ENCODE data around the gene DTX4.

The DTX4 gene

GRCh38 chr11:59192446-59193020 lies 20.6 kb downstream of the DTX4 start:
- H3K36me3 Mint-ChIP-seq (ENCODE audit: low read depth), result no peaks in the 10 kb centered on the region
- H3K4me1 Mint-ChIP-seq (ENCODE audit: low read depth), result no peaks in the 10 kb centered on the region
- H3K27ac Mint-ChIP-seq, result no peak overlapping the region
- peaks cover 5% of the 10 kb centered on the region for H3K27me3 Mint-ChIP-seq
- H3K9me3 Mint-ChIP-seq, result peaks cover 2% of the 10 kb centered on the region
- no peak for DNase-seq
- H3K4me3 Mint-ChIP-seq, result no peak overlapping the region

- peaks cover 2% of the 10 kb centered on the region for H3K9me3 Mint-ChIP-seq
- H3K4me3 Mint-ChIP-seq, result no peak overlapping the region
- H3K27me3 Mint-ChIP-seq, result peaks cover 15% of the 10 kb centered on the region
- DNase-seq, result no peak
- H3K4me1 Mint-ChIP-seq (ENCODE audit: low read depth), result no peaks in the 10 kb centered on the region
- no peak overlapping the region for H3K27ac Mint-ChIP-seq
- no peaks in the 10 kb centered on the region for H3K36me3 Mint-ChIP-seq (ENCODE audit: low read depth)
Observed at GRCh38 chr11:59193587-59194130, 21.7 kb downstream of the DTX4 start.

GRCh38 chr11:59195586-59195985 lies 23.7 kb downstream of the DTX4 start:
- Mint-ChIP-seq H3K9me3 (peaks cover 5% of the 10 kb centered on the region), H3K4me1 (ENCODE audit: low read depth) (peaks cover 14% of the 10 kb centered on the region), H3K27me3 (peaks cover 15% of the 10 kb centered on the region), H3K27ac (no peak overlapping the region), H3K4me3 (no peak overlapping the region), H3K36me3 (ENCODE audit: low read depth) (no peaks in the 10 kb centered on the region)
- no peak for DNase-seq

GRCh38 chr11:59196777-59197176 lies 24.8 kb downstream of the DTX4 start:
- Mint-ChIP-seq H3K9me3 (peaks cover 5% of the 10 kb centered on the region), H3K4me3 (no peak overlapping the region), H3K36me3 (ENCODE audit: low read depth) (no peaks in the 10 kb centered on the region), H3K4me1 (ENCODE audit: low read depth) (peaks cover 17% of the 10 kb centered on the region), H3K27ac (no peak overlapping the region), H3K27me3 (peaks cover 17% of the 10 kb centered on the region)
- no peak for DNase-seq

GRCh38 chr11:59197991-59198390 lies 26.1 kb downstream of the DTX4 start:
- Mint-ChIP-seq H3K4me1 (ENCODE audit: low read depth) (peaks cover 17% of the 10 kb centered on the region), H3K36me3 (ENCODE audit: low read depth) (no peaks in the 10 kb centered on the region), H3K9me3 (peaks cover 5% of the 10 kb centered on the region), H3K27me3 (peaks cover 22% of the 10 kb centered on the region), H3K4me3 (no peak overlapping the region), H3K27ac (no peak overlapping the region)
- DNase-seq, result no peak

GRCh38 chr11:59198726-59199125 lies 26.8 kb downstream of the DTX4 start:
- H3K4me3 Mint-ChIP-seq, result no peak overlapping the region
- DNase-seq, result no peak
- H3K27ac Mint-ChIP-seq, result no peak overlapping the region
- H3K4me1 Mint-ChIP-seq (ENCODE audit: low read depth), result peaks cover 17% of the 10 kb centered on the region
- peaks cover 22% of the 10 kb centered on the region for H3K27me3 Mint-ChIP-seq
- no peaks in the 10 kb centered on the region for H3K36me3 Mint-ChIP-seq (ENCODE audit: low read depth)
- H3K9me3 Mint-ChIP-seq, result peaks cover 5% of the 10 kb centered on the region

GRCh38 chr11:59199546-59200422 lies 27.9 kb downstream of the DTX4 start:
- H3K4me1 Mint-ChIP-seq (ENCODE audit: low read depth), result peaks cover 17% of the 10 kb centered on the region
- peaks cover 5% of the 10 kb centered on the region for H3K9me3 Mint-ChIP-seq
- no peaks in the 10 kb centered on the region for H3K36me3 Mint-ChIP-seq (ENCODE audit: low read depth)
- peaks cover 24% of the 10 kb centered on the region for H3K27me3 Mint-ChIP-seq
- H3K4me3 Mint-ChIP-seq, result no peak overlapping the region
- peak; percentile 47 for DNase-seq
- peak overlapping the region; percentile 70 for H3K27ac Mint-ChIP-seq

- Mint-ChIP-seq H3K27me3 (peaks cover 26% of the 10 kb centered on the region), H3K27ac (no peak overlapping the region), H3K4me1 (ENCODE audit: low read depth) (peaks cover 17% of the 10 kb centered on the region), H3K36me3 (ENCODE audit: low read depth) (no peaks in the 10 kb centered on the region), H3K4me3 (no peak overlapping the region), H3K9me3 (peaks cover 5% of the 10 kb centered on the region)
- DNase-seq, result no peak
Observed at GRCh38 chr11:59200423-59200746, 28.5 kb downstream of the DTX4 start.

- Mint-ChIP-seq H3K9me3 (peaks cover 5% of the 10 kb centered on the region), H3K36me3 (ENCODE audit: low read depth) (no peaks in the 10 kb centered on the region), H3K27me3 (peaks cover 34% of the 10 kb centered on the region), H3K27ac (no peak overlapping the region), H3K4me3 (no peak overlapping the region), H3K4me1 (ENCODE audit: low read depth) (peaks cover 22% of the 10 kb centered on the region)
- DNase-seq, result no peak
Observed at GRCh38 chr11:59201353-59201752, 29.4 kb downstream of the DTX4 start.

- Mint-ChIP-seq H3K9me3 (peaks cover 3% of the 10 kb centered on the region), H3K4me3 (no peak overlapping the region), H3K27me3 (peaks cover 33% of the 10 kb centered on the region), H3K4me1 (ENCODE audit: low read depth) (peaks cover 47% of the 10 kb centered on the region), H3K36me3 (ENCODE audit: low read depth) (no peaks in the 10 kb centered on the region), H3K27ac (no peak overlapping the region)
- no peak for DNase-seq
Observed at GRCh38 chr11:59204746-59205145, 32.8 kb downstream of the DTX4 start.

- no peaks in the 10 kb centered on the region for H3K9me3 Mint-ChIP-seq
- H3K27ac Mint-ChIP-seq, result no peak overlapping the region
- H3K27me3 Mint-ChIP-seq, result peaks cover 41% of the 10 kb centered on the region
- H3K36me3 Mint-ChIP-seq (ENCODE audit: low read depth), result no peaks in the 10 kb centered on the region
- H3K4me1 Mint-ChIP-seq (ENCODE audit: low read depth), result peaks cover 39% of the 10 kb centered on the region
- H3K4me3 Mint-ChIP-seq, result no peak overlapping the region
- no peak for DNase-seq
Observed at GRCh38 chr11:59205648-59206047, 33.7 kb downstream of the DTX4 start.

GRCh38 chr11:59206635-59207034 lies 34.7 kb downstream of the DTX4 start:
- no peak overlapping the region for H3K4me3 Mint-ChIP-seq
- no peaks in the 10 kb centered on the region for H3K36me3 Mint-ChIP-seq (ENCODE audit: low read depth)
- H3K27ac Mint-ChIP-seq, result no peak overlapping the region
- DNase-seq, result no peak
- no peaks in the 10 kb centered on the region for H3K9me3 Mint-ChIP-seq
- peaks cover 36% of the 10 kb centered on the region for H3K4me1 Mint-ChIP-seq (ENCODE audit: low read depth)
- H3K27me3 Mint-ChIP-seq, result peaks cover 51% of the 10 kb centered on the region

GRCh38 chr11:59207988-59208451 lies 36.1 kb downstream of the DTX4 start:
- Mint-ChIP-seq H3K4me3 (peak overlapping the region; percentile 49), H3K4me1 (ENCODE audit: low read depth) (peaks cover 36% of the 10 kb centered on the region), H3K36me3 (ENCODE audit: low read depth) (no peaks in the 10 kb centered on the region), H3K27me3 (peaks cover 58% of the 10 kb centered on the region), H3K9me3 (no peaks in the 10 kb centered on the region), H3K27ac (peak overlapping the region; percentile 29)
- peak; percentile 57 for DNase-seq

- DNase-seq, result no peak
- Mint-ChIP-seq H3K27ac (no peak overlapping the region), H3K4me1 (ENCODE audit: low read depth) (peaks cover 36% of the 10 kb centered on the region), H3K4me3 (no peak overlapping the region), H3K27me3 (peaks cover 60% of the 10 kb centered on the region), H3K36me3 (ENCODE audit: low read depth) (no peaks in the 10 kb centered on the region), H3K9me3 (no peaks in the 10 kb centered on the region)
Observed at GRCh38 chr11:59208956-59209355, 37.0 kb downstream of the DTX4 start.

- H3K27ac Mint-ChIP-seq, result no peak overlapping the region
- DNase-seq, result no peak
- no peaks in the 10 kb centered on the region for H3K36me3 Mint-ChIP-seq (ENCODE audit: low read depth)
- peaks cover 54% of the 10 kb centered on the region for H3K27me3 Mint-ChIP-seq
- no peaks in the 10 kb centered on the region for H3K9me3 Mint-ChIP-seq
- H3K4me3 Mint-ChIP-seq, result no peak overlapping the region
- peaks cover 34% of the 10 kb centered on the region for H3K4me1 Mint-ChIP-seq (ENCODE audit: low read depth)
Observed at GRCh38 chr11:59212222-59212621, 40.3 kb downstream of the DTX4 start.
